A673 (cell line): Measurements from ENCODE around the gene LSM8.

Experiments
- CTCF ChIP-seq: fragments of 300-800, 200-600 bp; sonication (generic); conservative IDR thresholded peaks from 2 replicates; pipeline ENCODE4 v1.5.1; 2017; ENCODE audit warnings: low read depth, mild to moderate bottlenecking, antibody characterized with exemption, low read length, moderate library complexity, mixed read lengths
- EZH2 ChIP-seq: fragments of 200-600 bp; sonication (generic); IDR thresholded peaks from 2 replicates; pipeline ENCODE4 v1.6.1; 2017; ENCODE audit warnings: borderline replicate concordance, low read depth, mild to moderate bottlenecking, mixed read lengths, antibody characterized with exemption, low read length; ENCODE audit not compliant: poor library complexity, severe bottlenecking

GRCh38 chr7:118151671-118152070, 32.3 kb upstream of the LSM8 start:
- TF ChIP-seq CTCF (peak; percentile 40; the same call in 1 of the 2 replicates), EZH2 (no peak)
